GM19025 (cell line): ENCODE measurements around the gene HTRA3.

Experiments
- ATAC-seq: cut with Tn5 transposase; IDR thresholded peaks from one replicate; pipeline ENCODE4 v1.9.1; 2021; ENCODE audit warnings: mild to moderate bottlenecking, low read depth, moderate library complexity; ENCODE audit not compliant: unreplicated experiment

The HTRA3 gene

DNA sequence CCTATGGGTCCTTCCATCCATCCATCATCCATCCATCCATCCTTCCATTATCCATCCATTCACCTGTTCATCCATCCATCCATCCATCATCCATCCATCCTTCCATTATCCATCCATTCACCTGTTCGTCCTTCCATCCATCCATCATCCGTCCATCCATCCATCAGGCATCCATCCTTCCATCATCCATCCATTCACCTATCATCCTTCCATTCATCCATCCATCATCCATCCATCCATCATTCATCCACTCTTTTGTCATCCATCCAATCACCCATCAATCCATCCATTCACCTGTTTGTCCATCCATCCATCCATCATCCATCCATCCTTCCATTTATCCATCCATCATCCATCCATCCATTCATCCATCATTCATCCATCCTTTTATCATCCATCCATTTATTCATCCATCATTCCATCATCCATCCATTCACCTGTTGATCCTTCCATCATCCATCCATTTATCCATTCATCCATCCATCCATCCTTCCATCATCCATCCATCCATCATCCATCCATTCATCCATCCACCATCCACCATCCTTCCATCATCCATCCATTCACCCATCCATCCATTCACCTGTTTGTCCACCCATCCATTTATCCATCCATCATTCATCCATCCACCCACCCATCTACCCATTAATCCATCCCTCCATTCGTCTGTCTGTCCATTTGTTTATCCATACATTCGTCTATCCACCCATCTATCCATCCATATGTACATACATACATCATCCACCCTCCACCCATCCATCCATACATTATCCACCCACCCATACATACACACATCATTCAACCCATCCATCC, 35.7 kb upstream of the HTRA3 start:
- no peak for ATAC-seq

- no peak for ATAC-seq
Measured at GRCh38 chr4:8234715-8235114, 34.8 kb upstream of the HTRA3 start.

DNA sequence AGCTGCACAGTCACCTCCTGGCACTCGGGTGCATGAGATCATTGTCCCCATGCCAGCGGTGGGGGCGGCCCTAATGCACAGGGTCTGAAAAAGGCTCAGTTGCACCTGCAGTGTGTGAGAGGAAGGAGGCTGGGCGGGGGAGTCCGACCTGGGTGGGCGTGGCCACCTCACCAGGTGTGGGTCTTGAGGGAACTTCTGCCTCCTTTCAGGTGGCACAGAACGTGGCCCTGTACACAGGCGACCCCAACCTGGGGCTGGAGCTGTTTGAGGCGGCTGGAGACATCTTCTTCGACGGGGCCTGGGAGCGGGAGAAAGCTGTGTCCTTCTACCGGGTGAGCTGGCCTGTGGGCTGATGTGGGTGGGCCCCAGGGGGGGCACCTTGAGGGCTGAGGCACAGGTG, 34.3 kb upstream of the HTRA3 start:
- ATAC-seq, result no peak

DNA sequence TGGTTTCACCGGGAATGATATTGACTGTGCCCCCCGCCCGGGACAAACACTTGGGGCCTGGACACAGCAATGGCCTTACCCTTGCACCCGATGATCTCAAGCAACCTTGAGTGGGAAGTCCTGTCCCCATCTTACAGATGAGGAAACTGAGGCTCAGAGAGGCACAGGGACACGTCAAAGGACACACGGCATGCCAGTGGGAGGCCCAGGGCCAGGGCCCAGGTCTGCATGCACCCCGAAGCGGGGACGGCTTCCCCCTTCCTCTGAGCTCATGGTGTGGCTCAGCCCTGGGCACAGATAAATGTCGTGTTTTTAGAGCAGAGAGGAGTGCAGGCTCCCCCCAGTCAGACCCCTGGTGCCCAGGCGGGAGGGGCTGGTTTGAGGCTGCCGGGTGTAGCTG, 33.9 kb upstream of the HTRA3 start:
- no peak for ATAC-seq

GRCh38 chr4:8236106-8236919, 33.2 kb upstream of the HTRA3 start:
- no peak for ATAC-seq

- no peak for ATAC-seq
Measured at GRCh38 chr4:8236920-8237195, 32.7 kb upstream of the HTRA3 start.

DNA sequence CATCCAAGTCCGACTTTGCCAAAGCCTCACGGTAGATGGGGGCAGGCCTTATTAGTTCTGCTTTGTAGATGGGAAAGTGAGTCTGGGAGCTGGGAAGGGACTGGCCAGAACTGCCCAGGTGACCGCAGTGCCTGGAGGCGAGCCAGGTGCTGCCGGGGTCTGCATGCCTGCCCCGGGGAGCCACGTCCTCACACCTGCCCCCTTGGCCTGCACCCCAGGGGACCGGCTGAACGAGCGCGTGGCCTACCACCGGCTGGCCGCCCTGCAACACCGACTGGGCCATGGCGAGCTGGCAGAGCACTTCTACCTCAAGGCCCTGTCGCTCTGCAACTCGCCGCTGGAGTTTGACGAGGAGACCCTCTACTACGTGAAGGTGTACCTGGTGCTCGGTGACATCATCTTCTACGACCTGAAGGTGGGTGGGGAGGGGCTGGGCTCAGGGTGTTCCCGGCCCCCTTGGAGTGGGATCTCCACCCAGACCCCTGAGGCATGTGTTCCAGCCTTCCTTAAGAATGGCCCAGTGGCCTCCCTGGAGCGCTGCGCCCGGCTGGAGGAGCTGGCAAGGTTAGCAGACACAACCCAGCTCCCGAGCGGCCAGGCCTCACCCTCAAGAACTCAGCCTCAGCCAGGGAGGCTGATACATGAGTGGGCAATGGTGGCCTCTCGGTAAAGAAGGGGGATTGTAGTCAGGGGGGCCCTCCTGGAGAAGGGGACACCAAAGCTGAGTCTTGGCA, 32.1 kb upstream of the HTRA3 start:
- no peak for ATAC-seq

DNA sequence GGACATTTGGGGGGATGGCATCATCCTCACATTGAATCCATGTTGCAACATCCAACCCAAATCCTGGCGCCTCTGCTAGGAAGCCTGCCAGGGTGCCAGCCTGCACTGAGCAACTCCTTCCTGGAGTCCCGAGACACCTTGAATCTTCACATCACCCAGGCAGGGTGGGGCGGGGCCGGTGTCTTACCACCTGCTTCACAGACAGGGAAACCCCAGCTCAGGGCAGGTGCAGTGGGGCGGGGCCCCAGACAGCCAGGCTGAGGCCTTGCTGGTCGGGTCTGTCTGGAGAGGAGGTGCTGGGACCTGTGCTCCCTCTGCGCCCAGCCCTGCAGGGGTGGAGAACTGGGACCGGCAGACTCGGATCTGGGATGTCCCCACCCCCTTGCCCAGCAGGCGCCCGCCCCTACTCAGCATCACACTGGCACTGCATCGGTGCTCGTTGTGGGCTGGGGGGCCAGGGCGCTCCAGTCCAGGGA, 31.5 kb upstream of the HTRA3 start:
- no peak for ATAC-seq

GRCh38 chr4:8238515-8239053, 31.0 kb upstream of the HTRA3 start:
- no peak for ATAC-seq

- ATAC-seq, result no peak
Measured at GRCh38 chr4:8239226-8239625, 30.3 kb upstream of the HTRA3 start.

DNA sequence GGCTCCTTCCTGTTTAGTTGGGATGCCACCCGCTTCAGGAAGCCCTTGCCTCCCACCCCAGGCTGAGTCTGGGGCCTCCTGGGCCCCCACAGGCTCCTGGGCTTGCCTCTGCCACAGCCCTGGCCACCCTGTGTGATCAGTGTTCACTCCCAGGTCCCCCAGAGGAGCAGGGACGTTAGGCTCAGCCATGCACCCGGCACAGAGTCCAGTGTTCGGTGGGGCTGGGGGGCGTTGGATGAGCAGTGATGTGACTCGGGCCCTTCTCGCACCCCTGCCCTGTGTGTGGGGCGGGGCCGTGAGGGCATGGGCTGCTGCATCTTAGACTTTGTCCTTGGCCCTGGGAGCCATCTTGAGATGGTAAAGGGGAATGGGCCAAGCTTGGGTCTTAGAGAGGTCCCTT, 29.9 kb upstream of the HTRA3 start:
- no peak for ATAC-seq

DNA sequence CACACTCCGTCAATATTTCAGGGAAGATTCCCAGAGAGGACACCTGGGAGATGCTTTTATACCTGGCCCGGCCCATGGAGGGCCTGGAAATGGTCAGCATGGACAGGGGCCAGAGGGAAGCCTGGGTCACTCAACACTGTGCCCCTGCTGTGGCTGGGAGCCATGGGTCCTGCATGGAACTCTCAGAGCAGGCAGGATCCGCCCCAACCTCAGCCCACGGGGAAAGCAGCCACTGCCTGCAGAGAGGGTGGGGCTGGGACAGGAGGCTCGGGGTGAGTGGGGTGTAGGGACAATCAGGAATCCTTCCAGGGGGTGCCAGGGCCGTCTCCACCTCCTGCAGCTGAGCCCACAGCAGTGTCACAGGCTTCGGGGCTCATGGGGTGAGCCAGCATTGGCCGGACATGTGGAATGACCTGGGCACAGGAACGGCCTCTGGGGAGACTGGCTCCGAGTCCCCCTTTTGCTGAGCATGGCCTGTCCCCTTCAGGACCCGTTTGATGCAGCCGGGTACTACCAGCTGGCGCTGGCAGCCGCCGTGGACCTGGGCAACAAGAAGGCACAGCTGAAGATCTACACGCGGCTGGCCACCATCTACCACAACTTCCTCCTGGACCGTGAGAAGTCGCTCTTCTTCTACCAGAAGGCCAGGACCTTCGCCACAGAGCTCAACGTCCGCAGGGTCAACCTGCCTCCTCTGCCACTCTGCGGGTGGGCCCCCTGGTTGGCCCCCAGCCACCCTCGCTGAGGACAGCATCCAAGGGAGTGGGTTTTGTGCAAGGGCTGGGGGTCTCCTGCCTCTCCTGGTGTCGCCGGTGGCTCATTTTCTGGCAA, 29.1 kb upstream of the HTRA3 start:
- no peak for ATAC-seq

GRCh38 chr4:8241211-8241779, 28.3 kb upstream of the HTRA3 start:
- ATAC-seq, result no peak

DNA sequence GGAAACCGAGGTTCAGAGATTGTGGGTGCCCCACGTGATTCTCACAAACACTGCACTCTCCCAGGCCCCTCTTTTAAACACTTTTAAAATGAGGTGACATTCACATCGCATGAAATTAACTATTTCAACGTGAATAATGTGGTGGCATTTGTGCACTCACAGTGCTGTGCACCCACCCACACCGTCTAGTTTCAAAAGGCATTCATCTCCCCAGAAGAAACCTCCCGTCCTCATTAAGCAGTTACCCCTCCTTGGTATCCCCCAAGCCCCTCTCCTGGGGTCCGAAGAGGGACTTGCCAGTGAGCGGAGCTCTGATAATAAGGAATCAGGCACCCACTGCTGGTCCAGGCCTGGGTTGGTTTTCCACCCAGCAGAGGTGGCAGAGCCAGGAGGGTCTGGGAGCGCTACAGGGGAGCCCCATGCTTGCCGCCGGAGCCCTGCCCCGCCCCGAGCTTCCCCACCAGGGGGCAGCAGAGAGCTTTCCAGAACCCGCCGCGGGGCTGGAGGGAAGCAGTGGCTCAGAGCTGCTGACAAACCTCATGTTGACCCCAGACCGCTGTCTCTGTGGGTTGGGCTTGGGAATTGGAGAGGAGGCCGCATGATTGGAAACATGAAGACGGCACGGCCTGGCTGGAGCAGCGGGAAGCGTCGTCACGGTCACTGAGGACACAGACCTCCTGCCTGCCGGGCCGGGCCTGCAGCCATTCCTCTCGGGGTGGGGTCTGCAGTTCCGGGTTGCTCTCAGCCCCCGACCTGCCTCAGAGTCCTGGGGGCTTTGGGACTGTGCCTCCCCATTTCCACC, 27.5 kb upstream of the HTRA3 start:
- ATAC-seq, result peak; percentile 57

GRCh38 chr4:8242782-8243560, 26.6 kb upstream of the HTRA3 start:
- no peak for ATAC-seq

DNA sequence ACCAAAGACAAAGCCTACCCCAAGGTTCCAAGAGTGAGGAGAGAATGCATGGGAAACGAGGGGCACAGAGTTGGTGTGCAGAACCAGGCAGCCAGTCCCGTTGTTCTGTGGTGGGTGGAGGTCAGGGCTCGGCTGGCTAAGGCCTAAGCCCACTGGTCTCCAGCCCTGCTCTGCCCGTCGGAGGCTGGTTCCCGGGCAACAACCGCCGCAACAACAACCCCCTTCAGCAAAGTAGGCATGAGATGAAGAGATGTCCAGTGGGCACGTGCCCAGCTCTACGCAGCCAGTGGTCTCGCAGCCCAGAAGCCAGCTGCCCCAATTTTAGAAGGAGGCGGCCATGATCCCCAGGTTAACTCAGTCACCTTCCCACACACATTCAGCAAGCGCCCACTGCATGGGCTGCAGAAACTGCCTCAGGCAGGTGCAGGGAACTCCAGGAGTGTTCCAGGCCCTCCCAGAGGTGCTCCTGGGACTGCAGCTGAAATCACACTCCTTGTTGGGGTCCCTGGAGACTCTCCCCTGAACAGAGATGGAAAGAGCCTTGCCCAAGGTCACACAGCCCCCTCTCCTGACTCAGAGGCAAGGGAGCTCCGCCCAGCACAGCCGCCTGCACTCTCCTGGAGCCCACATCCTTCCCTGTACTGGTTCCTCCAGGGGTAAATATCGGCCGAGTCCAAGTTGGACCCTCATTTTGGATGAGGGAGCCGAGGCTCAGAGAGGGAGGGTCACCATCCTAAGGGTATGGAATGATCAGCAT, 25.4 kb upstream of the HTRA3 start:
- ATAC-seq, result no peak

DNA sequence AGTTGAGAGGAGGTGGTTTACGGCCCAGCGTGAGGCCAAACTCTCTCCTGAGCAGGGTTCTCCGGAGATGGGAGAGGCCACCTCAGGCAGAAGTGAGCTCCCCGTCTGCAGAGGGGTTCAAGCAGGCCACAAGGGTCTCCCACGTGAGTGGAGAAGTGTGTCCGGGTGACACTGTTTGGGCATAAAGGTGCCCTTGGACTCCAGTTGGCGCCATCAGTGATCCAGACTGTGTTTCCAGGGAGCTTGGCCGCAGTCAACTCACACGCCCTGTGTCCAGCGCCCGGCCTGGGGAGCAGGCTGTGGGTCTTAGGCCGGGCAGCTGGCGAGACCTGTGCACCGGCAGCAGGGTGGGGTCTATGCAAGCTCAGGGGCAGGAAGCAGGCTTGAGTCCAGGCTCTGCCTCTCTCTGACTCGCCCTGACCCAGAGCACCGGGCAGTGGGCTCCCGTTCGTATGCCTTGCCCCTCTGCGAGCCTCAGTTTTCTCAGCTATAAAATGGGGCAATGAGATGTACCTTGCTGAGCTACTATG, 24.6 kb upstream of the HTRA3 start:
- ATAC-seq, result no peak
